ENCODE measurements around the gene GNB4.

Gene GNB4

DNA sequence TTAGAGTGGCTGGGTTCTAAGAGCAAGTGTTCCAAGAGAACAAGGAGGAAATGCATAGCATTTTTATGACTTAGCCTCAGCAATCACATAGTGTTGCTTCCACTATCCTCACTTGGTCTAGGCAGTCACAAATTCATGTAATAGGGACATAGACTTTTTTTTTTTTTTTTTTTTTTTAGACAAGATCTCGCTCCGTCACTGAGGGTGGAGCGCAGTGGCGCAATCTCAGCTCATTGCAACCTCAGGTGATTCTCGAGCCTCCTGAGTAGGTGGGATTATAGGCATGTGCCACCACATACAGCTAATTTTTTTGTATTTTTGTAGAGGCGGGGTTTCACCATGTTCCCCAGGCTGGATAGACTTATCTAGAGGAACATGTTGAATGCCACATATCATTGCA lies 4.7 kb upstream of the GNB4 start:
- in situ Hi-C loops (cut with MboI; ENCODE audit: low pct_unique_long_range_greater_than_20kb, low sequenced_read_pairs, unreplicated experiment): no loop called here
- TF ChIP-seq, protein P1, sequence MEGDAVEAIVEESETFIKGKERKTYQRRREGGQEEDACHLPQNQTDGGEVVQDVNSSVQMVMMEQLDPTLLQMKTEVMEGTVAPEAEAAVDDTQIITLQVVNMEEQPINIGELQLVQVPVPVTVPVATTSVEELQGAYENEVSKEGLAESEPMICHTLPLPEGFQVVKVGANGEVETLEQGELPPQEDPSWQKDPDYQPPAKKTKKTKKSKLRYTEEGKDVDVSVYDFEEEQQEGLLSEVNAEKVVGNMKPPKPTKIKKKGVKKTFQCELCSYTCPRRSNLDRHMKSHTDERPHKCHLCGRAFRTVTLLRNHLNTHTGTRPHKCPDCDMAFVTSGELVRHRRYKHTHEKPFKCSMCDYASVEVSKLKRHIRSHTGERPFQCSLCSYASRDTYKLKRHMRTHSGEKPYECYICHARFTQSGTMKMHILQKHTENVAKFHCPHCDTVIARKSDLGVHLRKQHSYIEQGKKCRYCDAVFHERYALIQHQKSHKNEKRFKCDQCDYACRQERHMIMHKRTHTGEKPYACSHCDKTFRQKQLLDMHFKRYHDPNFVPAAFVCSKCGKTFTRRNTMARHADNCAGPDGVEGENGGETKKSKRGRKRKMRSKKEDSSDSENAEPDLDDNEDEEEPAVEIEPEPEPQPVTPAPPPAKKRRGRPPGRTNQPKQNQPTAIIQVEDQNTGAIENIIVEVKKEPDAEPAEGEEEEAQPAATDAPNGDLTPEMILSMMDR (IDR thresholded peaks at IDR 0.05; ENCODE audit: extremely low read depth, insufficient read depth, missing control alignments): no peak
- DNase-seq (ENCODE audit: low spot score): no peak

DNA sequence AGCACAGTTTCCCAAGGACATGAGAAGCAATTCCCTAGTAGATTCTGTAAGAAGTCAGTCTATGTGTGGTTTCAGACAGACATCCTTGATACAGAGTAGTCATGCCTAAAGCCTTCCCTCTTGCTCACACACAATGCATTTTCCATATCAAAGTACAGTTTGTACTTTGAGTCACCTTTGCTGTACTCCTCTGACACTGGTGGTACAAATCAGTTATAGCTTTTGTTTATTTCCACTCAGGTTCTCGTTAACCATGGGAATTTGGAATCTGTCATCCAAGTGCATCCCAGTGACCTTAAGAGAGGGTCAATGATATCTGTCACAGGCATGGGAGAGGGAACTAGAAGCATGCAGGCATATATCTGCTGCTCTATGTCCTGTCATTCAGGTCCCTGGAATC lies 3.6 kb upstream of the GNB4 start:
- DNase-seq (ENCODE audit: low spot score): no peak
- in situ Hi-C loops (cut with MboI; ENCODE audit: low pct_unique_long_range_greater_than_20kb, low sequenced_read_pairs, unreplicated experiment): no loop called here
- TF ChIP-seq, protein P1 (IDR thresholded peaks at IDR 0.05; ENCODE audit: extremely low read depth, insufficient read depth, missing control alignments): no peak

DNA sequence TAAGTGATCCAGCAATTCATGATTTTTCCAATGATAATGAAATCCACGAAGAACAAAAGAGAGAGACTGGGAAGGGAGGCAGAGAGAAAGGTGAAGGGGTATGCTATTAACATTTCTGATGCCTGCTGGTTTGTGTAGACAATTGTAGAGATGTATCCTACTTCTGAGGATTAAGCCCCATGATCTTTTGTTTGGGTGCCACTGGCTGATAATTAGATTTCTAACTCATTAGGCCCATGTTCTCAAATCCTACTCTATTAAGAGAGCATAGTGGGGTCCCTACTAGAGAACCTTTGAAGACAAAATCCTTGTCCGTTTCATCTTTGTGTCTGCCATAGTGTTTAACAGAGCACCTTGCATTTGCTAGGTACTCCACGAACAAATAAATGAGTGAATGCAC lies 2.7 kb upstream of the GNB4 start:
- no peak for DNase-seq (ENCODE audit: low spot score)
- in situ Hi-C loops (cut with MboI; ENCODE audit: low pct_unique_long_range_greater_than_20kb, low sequenced_read_pairs, unreplicated experiment): no loop called here
- TF ChIP-seq, protein P1 (IDR thresholded peaks at IDR 0.05; ENCODE audit: extremely low read depth, insufficient read depth, missing control alignments): no peak

DNA sequence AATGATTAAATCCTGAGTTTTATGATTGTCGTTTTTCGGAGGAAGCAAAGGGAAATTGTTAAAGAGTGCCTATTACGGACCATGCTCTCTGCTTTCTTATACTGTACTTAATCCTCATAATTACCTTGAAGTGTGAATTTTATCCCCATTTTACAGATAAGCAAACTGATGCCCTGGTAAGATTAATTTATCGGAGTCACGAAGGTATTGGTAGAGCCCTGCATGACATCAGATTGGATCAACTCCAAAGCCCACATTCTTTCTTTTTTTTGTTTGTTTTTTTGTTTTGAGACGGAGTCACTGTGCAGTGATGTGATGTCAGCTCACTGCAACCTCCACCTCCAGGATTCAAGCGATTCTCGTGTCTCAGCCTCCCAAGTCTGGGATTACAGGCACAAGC lies 1.6 kb upstream of the GNB4 start:
- in situ Hi-C loops (cut with MboI; ENCODE audit: low pct_unique_long_range_greater_than_20kb, low sequenced_read_pairs, unreplicated experiment): no loop called here
- no peak for DNase-seq (ENCODE audit: low spot score)
- TF ChIP-seq, protein P1 (IDR thresholded peaks at IDR 0.05; ENCODE audit: extremely low read depth, insufficient read depth, missing control alignments): no peak

DNA sequence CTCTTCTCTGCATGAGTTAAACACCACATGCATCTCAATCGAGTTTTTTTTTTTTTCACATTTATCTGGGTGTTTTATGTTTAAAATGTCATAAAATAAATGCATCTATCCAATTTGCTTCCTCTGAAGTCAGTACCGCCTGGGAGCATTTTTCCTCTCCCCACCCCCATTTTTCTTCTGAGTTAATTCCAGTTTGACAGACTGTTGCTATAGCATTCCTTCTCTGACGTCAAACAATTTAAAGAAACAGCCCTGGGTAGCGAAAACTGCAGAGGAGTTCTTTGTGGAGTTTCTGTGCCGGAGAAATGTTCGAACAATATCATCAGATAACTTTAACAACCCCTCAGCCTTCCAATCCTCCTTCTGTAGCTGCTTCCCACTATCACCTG lies 900 bp upstream of the GNB4 start:
- TF ChIP-seq, protein P1 (IDR thresholded peaks at IDR 0.05; ENCODE audit: extremely low read depth, insufficient read depth, missing control alignments): no peak
- in situ Hi-C loops (cut with MboI; ENCODE audit: low pct_unique_long_range_greater_than_20kb, low sequenced_read_pairs, unreplicated experiment): no loop called here
- DNase-seq (ENCODE audit: low spot score): no peak

DNA sequence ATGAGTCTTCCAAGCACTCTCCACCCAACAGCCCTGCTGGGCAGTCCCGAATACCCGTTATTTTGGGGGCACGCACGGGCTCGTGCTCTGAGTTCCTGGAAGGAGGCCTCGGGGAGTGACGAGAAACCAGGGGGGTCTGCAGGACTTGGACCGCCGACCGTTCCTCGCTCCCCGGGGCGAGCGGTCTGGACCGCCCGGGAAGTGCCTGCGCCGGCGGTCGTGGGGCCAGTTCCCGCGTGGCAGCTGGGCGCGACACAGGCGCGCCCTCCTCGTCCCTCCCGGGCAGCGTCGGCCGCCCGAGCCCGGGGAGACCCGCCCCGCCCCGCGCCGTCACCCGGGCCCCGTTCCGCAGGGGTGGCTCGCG lies 387 bp downstream of the GNB4 start:
- TF ChIP-seq, protein P1 (IDR thresholded peaks at IDR 0.05; ENCODE audit: extremely low read depth, insufficient read depth, missing control alignments): no peak
- no peak for DNase-seq (ENCODE audit: low spot score)
- in situ Hi-C loops (cut with MboI; ENCODE audit: low pct_unique_long_range_greater_than_20kb, low sequenced_read_pairs, unreplicated experiment): no loop called here

DNA sequence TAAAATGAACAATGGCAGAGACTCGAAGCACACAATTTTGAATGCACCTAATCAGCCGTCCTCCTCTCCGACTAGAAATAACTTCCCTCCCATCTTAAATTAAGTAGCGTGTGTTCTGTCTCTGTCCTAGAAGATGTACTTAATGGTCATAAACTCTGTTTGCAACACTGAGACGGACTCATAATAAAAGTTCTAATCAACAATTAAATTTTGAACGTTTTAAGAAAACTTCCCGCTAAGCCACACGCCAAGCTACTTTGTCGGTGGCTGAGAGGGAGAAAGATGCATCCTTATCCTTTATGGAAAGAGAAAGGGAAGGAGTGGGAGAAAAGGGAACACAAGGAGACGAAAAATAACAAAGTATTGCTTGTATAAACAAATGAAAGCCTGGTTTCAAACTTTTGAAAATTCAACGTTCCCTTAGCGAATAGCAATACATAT lies 989 bp downstream of the GNB4 start:
- no peak for DNase-seq (ENCODE audit: low spot score)
- TF ChIP-seq, protein P1 (IDR thresholded peaks at IDR 0.05; ENCODE audit: extremely low read depth, insufficient read depth, missing control alignments): no peak
- in situ Hi-C loops (cut with MboI; ENCODE audit: low pct_unique_long_range_greater_than_20kb, low sequenced_read_pairs, unreplicated experiment): no loop called here

Data from GM13977 (cell line).